Stimulated activated CD4-positive, alpha-beta T cell treated with anti-CD3 and anti-CD28 coated beads, Interleukin-12 subunit alpha, Interleukin-12 subunit beta, amount 100 ng/mL, for 48 hours (primary cell): ENCODE measurements around the gene EFNB2.

Experiments used
- DNase-seq, 3 donors: peaks; one replicate each; pipeline ENCODE4 v3.0.0-alpha.2; 2020; ENCODE audit warnings: low read depth in 2 of 3, low spot score in 1 of 3

EFNB2 gene

GRCh38 chr13:106503730-106504453, 31.6 kb downstream of the EFNB2 start:
- no peak for DNase-seq

GRCh38 chr13:106503272-106503671, 32.2 kb downstream of the EFNB2 start:
- DNase-seq = no peak

- DNase-seq = no peak
Observed at GRCh38 chr13:106500445-106500844, 35.0 kb downstream of the EFNB2 start.

- DNase-seq = no peak
Observed at GRCh38 chr13:106499896-106500295, 35.6 kb downstream of the EFNB2 start.

GRCh38 chr13:106499113-106499512, 36.3 kb downstream of the EFNB2 start:
- no peak for DNase-seq

DNA sequence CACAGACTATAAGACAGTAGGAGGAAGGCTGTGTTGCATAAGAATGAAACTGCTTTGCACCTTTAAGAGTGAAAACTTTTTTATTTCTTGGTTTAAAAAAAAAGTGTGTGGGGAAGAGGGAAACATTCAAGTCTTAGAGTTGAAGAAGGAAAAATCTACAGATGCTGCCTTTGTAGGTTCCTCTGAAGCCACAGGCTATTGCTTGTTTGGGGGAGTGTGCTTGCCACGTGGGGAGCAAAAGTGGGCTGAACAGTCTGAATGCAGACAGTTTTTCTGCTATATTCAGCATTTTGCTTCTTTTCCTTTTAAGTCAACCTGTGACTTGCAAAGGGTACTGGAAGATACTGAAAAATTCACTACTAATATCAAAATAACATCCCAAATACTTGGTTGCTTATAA, 36.9 kb downstream of the EFNB2 start:
- DNase-seq = no peak

DNA sequence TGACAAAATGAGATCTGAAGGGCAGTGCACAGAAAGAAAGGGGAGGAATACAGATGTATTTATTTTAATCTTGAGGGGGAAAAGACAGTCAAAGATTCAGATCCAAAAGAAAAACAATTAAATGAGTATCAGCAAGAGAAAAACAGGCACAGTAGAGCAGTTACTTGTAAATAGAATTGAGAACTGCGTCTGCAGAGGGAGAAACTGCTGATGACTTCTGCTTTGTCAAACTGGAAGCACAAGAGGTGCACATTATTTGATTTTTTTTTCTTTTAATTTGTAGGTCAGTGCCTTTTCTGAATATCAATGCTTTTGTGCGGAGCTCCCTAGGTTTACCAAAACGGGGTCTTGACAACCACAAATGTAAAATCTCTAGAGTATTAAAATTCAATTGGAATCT, 37.3 kb downstream of the EFNB2 start:
- no peak for DNase-seq

DNA sequence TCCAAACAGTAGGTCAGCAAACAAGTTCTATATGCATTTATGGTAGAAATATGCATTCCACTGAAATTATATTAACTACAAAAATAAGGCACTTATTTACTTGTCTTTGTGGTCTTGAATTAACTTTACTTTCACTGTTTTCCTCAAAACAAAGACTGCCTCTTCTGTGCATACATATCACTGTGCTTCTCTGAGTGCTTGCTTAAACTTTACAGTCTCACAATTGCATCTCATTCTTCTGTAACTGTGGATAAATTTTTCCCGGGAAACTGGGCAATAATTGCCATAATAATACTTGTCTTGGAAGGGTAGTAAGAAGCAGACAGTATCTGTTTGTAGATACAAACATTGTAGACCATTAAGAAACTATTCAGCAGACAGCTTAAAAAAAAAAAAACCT, 38.4 kb downstream of the EFNB2 start:
- no peak for DNase-seq

- DNase-seq = no peak
Observed at GRCh38 chr13:106496072-106496997, 39.1 kb downstream of the EFNB2 start.

GRCh38 chr13:106494936-106495335, 40.5 kb downstream of the EFNB2 start:
- DNase-seq = no peak

DNA sequence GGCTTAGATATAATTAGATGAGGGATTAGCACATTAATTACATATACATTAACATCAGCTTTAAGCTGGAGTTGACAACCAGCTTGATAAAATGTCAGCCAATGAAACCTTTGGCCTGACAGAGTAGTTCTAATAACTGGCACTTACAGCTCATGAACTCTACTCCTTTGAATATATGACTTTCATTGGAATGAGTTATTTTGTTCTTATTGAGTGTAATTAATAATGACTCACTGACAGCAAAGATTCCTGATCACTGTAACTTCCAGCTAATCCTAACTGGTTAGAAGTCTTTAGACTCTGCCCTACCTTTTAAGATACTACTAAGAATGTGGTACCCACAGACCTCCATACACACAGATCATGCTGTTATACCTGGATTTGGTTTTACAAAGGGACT, 41.0 kb downstream of the EFNB2 start:
- DNase-seq = no peak

DNA sequence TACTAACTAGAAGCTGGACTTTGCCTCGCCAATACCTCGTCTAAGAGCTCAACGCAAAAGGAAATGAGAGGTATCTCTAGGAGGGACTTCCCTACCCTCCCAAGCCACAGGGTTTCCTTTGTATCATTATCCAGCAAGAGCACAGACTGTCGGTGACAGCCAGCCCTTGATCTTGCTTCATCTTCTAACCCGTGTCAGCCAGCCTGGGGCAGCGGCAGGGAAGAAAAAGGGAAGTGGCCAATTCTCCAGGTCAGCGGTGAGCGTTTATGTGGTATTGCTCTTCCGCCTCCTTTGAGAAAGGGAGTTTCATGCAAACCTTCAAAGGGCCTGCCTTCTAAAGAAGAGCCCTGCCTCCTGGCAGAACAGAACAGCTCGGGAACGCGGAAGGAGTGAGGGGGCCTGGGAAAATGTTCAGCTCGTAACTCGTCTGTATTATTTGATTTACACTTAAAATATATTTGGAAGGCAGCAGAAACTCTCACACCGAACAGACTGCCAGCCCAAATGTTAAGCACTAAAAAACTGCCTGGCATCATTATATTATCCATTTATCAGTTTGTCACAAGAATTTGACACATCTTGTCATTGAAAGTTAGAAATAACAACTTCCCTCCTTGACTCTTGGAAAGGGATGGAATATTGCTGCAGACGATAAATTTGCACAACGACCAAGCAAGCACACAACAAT, 41.8 kb downstream of the EFNB2 start:
- no peak for DNase-seq

- no peak for DNase-seq
Observed at GRCh38 chr13:106492588-106493475, 42.6 kb downstream of the EFNB2 start.

GRCh38 chr13:106491928-106492587, 43.4 kb downstream of the EFNB2 start:
- no peak for DNase-seq

DNA sequence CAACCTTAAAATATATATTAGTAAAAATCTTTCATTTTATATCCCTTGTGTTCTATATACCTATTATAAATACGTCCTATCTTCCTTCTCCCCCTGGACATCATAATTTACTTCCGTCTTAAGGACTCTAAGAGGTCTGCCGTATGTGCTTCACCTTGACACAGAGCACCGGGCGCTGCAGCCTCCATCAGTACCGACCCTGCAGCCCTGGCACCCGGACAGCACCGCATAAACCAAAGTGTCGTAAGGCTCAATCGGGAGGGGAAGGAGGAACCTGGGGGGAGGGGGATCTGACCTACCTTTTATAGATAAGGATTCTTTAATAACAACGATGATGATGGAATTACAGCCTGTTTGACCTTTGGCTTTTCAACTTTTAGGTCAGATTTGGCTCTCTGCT, 44.0 kb downstream of the EFNB2 start:
- DNase-seq = no peak

DNA sequence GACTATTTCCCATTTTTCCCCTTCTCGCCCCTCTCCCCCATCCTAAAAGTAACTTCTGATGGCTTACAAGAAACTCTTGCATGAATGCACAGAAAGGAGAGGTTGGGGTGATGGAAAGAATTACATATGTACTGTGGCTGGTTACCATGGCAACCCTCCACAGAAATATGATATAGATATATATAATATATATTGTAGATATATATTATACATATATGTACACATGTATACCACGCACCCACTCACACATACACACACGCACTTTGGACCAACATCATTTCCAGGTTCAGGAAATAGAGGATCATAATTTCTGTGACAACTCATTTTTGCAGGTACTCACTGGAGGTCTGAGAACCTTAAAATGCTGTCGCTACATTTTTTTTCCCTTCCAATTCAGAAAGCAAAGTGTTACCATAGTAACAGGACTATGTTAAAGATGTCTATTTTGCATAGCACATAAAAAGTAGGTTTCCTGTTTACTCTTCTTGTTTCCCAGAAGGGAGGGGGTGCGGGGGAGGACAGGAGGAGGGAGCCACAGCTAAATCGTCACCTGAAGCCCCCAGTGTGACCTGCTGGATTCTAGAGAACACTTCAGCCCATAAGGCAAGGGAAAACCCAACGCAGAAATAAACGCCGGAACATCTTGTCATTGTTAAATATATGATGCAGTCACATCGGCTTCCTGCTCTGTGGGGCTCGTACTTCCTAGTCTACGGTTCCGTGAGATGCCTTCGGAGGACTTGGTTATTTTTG, 44.7 kb downstream of the EFNB2 start:
- DNase-seq = peak in 1 of 3 donors; percentile 2

DNA sequence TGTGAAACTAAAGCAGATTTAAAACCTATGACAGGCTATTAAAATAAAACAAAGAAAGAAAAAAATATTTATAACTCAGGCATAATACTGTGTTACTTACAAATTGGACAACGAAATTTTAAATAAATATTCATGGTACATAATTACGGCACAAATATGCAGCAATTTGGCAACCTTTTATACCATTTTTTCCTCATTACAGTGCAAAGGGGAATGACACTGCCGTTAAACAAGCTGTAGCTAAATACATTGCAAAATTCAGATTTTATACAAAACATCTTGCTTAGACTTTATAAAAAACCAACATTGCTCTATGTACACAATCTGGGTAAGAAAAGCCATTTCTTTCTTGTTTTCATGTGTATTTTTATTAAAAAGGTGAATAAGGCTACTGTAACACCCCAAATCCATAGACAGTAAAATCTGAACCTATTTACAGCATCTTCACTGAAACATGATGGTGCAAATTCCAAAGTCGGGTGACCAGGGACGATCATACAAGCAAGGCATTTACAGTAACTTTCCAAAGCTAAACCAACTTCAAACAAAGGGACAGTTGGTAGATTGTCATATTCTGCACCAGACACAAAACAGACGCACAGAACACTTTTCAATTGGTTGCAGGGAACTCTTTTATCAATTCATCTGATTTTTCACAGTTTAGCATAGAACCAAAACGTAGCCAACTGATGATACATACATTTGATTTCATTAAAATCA, 45.5 kb downstream of the EFNB2 start:
- DNase-seq = no peak

DNA sequence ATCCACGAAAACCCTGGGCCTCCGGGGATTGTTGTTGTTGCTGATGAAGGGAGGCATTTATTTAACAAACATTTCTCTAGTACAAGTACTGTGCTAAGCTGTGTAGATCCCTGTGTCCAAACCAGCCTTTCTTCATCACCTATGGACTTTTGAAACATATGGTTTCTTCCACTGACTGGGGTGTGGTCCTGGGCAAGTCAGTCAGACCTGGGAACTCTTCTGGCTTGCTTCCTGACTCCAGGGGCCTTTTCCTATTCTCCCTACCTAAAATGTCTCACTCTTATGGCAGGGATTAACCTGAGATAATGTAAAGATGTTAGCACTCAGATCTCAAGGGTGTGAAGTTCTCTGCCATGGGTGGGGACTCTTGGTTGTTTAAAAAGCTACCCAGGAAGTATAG, 46.8 kb downstream of the EFNB2 start:
- no peak for DNase-seq

DNA sequence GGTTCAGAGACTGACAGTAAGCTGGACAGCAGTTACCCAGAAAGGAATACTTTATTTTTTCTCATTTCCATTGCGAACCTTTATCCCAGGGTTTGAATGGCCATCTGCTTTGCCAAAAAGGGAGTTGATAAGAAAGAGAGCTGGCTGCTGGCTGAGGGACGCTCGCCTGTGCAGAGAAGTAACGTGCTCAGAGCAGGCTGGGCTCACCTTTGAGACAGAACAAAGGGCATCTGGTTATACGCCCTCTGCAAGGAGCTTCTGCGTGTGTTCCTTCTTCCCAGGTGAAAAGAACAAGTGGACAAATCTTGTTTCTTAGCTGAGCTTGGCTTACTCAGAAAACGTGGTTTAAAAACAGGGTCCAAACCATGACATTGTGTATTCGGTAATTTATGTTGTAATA, 47.4 kb downstream of the EFNB2 start:
- no peak for DNase-seq
